SK-N-SH treated with all-trans-retinoic acid at 6 μM for 48 hours (cell line): ENCODE data around the gene PRKCE.

Source experiments
- ARNTL ChIP-seq: fragments of 450-650 bp; formaldehyde crosslinking; IDR thresholded peaks from 2 replicates; pipeline ENCODE4 v1.5.0; 2020; ENCODE audit warnings: low read depth, mild to moderate bottlenecking, moderate library complexity, borderline replicate concordance
- BACH2 ChIP-seq: fragments of 250-450 bp; sonication (Bioruptor Pico); IDR thresholded peaks from 2 replicates; pipeline ENCODE4 v1.9.0; 2021; ENCODE audit warnings: mild to moderate bottlenecking, borderline replicate concordance
- CSDC2 ChIP-seq: fragments of 250-450 bp; sonication (Bioruptor Pico); IDR thresholded peaks from 2 replicates; pipeline ENCODE4 v1.5.0; 2020; ENCODE audit warnings: mild to moderate bottlenecking, moderate library complexity
- GLIS3 ChIP-seq: fragments of 250-450 bp; sonication (Bioruptor Pico); IDR thresholded peaks from 2 replicates; pipeline ENCODE4 v1.5.0; 2020; ENCODE audit warnings: mild to moderate bottlenecking, moderate library complexity
- PPARA ChIP-seq: fragments of 250-450 bp; sonication (Bioruptor Pico); IDR thresholded peaks from 2 replicates; pipeline ENCODE4 v1.5.0; 2020; ENCODE audit warnings: mild to moderate bottlenecking, borderline replicate concordance
- RARB ChIP-seq: fragments of 250-450 bp; sonication (Bioruptor Pico); IDR thresholded peaks from 2 replicates; pipeline ENCODE4 v1.8.0; 2021; ENCODE audit warnings: mild to moderate bottlenecking, moderate library complexity
- TOX ChIP-seq: fragments of 250-450 bp; sonication (Bioruptor Pico); IDR thresholded peaks from 2 replicates; pipeline ENCODE4 v1.8.0; 2021; ENCODE audit warnings: mild to moderate bottlenecking, moderate library complexity, borderline replicate concordance
- ZC3H10 ChIP-seq: fragments of 250-450 bp; sonication (Bioruptor Pico); IDR thresholded peaks from 2 replicates; pipeline ENCODE4 v1.5.1; 2021; ENCODE audit warnings: mild to moderate bottlenecking, moderate library complexity
- ZFP3 ChIP-seq: fragments of 250-450 bp; sonication (Bioruptor Pico); IDR thresholded peaks from 2 replicates; pipeline ENCODE4 v1.5.0; 2020; ENCODE audit warnings: mild to moderate bottlenecking, moderate library complexity
- ZFP30 ChIP-seq: fragments of 450-650 bp; formaldehyde crosslinking; IDR thresholded peaks from 2 replicates; pipeline ENCODE4 v1.5.0; 2022; ENCODE audit warnings: mild to moderate bottlenecking, moderate library complexity
- ZNF565 ChIP-seq: fragments of 450-650 bp; formaldehyde crosslinking; conservative IDR thresholded peaks from 2 replicates; pipeline ENCODE4 v1.5.0; 2020; ENCODE audit warnings: low read depth, mild to moderate bottlenecking, moderate library complexity
- TF ChIP-seq, protein P1 (sequence below): fragments of 250-450 bp; sonication (Bioruptor Pico); IDR thresholded peaks from 2 replicates; pipeline ENCODE4 v1.8.0; 2020; ENCODE audit warnings: mild to moderate bottlenecking, moderate library complexity, borderline replicate concordance
- TF ChIP-seq, protein P2 (sequence below): fragments of 250-450 bp; sonication (Bioruptor Pico); IDR thresholded peaks from 2 replicates; pipeline ENCODE4 v1.5.1; 2020; ENCODE audit warnings: low read depth, mild to moderate bottlenecking, moderate library complexity
- TF ChIP-seq, protein P3 (sequence below): fragments of 250-450 bp; sonication (Bioruptor Pico); IDR thresholded peaks from 2 replicates; pipeline ENCODE4 v1.5.1; 2021; ENCODE audit warnings: mild to moderate bottlenecking, moderate library complexity

DNA sequence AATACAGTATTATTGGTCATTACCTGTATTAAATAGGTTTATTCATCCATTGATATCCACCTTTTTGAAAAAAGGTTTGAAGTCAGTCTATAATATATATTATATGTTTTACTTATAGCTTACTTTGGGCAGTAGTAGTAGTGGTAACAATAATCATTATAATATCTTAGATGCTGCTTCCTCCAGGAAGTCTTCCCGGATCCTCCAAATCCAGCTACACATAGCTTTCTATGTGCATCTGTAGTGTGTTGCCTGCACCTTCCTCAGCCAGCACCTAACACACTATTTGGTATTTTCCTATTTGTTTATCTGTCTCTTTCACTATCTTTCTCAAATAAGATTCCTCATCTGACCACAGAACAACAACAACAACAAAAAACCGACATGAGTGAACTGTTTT lies 81.0 kb downstream of the PRKCE start:
- TF ChIP-seq, protein P1, sequence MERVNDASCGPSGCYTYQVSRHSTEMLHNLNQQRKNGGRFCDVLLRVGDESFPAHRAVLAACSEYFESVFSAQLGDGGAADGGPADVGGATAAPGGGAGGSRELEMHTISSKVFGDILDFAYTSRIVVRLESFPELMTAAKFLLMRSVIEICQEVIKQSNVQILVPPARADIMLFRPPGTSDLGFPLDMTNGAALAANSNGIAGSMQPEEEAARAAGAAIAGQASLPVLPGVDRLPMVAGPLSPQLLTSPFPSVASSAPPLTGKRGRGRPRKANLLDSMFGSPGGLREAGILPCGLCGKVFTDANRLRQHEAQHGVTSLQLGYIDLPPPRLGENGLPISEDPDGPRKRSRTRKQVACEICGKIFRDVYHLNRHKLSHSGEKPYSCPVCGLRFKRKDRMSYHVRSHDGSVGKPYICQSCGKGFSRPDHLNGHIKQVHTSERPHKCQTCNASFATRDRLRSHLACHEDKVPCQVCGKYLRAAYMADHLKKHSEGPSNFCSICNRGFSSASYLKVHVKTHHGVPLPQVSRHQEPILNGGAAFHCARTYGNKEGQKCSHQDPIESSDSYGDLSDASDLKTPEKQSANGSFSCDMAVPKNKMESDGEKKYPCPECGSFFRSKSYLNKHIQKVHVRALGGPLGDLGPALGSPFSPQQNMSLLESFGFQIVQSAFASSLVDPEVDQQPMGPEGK (CRISPR knock-in tag), result no peak
- TF ChIP-seq, protein P2, sequence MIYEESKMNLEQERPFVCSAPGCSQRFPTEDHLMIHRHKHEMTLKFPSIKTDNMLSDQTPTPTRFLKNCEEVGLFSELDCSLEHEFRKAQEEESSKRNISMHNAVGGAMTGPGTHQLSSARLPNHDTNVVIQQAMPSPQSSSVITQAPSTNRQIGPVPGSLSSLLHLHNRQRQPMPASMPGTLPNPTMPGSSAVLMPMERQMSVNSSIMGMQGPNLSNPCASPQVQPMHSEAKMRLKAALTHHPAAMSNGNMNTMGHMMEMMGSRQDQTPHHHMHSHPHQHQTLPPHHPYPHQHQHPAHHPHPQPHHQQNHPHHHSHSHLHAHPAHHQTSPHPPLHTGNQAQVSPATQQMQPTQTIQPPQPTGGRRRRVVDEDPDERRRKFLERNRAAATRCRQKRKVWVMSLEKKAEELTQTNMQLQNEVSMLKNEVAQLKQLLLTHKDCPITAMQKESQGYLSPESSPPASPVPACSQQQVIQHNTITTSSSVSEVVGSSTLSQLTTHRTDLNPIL, result no peak
- TF ChIP-seq ZC3H10 (CRISPR knock-in tag), result no peak
- no peak for TF ChIP-seq ARNTL
- TF ChIP-seq, protein P3, sequence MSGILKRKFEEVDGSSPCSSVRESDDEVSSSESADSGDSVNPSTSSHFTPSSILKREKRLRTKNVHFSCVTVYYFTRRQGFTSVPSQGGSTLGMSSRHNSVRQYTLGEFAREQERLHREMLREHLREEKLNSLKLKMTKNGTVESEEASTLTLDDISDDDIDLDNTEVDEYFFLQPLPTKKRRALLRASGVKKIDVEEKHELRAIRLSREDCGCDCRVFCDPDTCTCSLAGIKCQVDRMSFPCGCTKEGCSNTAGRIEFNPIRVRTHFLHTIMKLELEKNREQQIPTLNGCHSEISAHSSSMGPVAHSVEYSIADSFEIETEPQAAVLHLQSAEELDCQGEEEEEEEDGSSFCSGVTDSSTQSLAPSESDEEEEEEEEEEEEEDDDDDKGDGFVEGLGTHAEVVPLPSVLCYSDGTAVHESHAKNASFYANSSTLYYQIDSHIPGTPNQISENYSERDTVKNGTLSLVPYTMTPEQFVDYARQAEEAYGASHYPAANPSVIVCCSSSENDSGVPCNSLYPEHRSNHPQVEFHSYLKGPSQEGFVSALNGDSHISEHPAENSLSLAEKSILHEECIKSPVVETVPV (CRISPR knock-in tag), result no peak
- no peak for TF ChIP-seq PPARA (CRISPR knock-in tag)
- no peak for TF ChIP-seq ZFP3 (CRISPR knock-in tag)
- TF ChIP-seq GLIS3 (CRISPR knock-in tag), result no peak
- no peak for TF ChIP-seq TOX
- no peak for TF ChIP-seq RARB (CRISPR knock-in tag)
- TF ChIP-seq ZFP30 (CRISPR knock-in tag), result no peak
- no peak for TF ChIP-seq CSDC2 (CRISPR knock-in tag)
- TF ChIP-seq BACH2, result no peak
- no peak for TF ChIP-seq ZNF565 (CRISPR knock-in tag)
